HepG2 (cell line): ENCODE measurements around the gene CCT6A. TPM values are rescaled to one million over a fixed set of nuclear protein-coding genes. Genes with fewer than 3 reads are reported as not detected.

Experiments
- CBX5 ChIP-seq: sonication (generic); formaldehyde crosslinking; IDR thresholded peaks from 2 replicates; pipeline ENCODE4 v1.4.0; 2020; ENCODE audit warnings: missing genetic modification reagents, borderline replicate concordance
- FOXM1 ChIP-seq: sonication (generic); formaldehyde crosslinking; IDR thresholded peaks from 2 replicates; pipeline ENCODE4 v1.5.0; 2020; ENCODE audit warnings: missing genetic modification reagents
- HOXD1 ChIP-seq: sonication (generic); formaldehyde crosslinking; IDR thresholded peaks from 2 replicates; pipeline ENCODE4 v1.5.0; 2020; ENCODE audit warnings: missing genetic modification reagents
- MAFK ChIP-seq, 2 experiments: IDR thresholded peaks in 1 of 2; conservative IDR thresholded peaks in 1 of 2; 2 replicates each; pipeline ENCODE4 v1.6.1; 2011; ENCODE audit warnings: improper control_type of control experiment in 2 of 2, low read length in 2 of 2
- NFKBIZ ChIP-seq: IDR thresholded peaks from 2 replicates; pipeline ENCODE4 v1.6.1; 2018; ENCODE audit warnings: missing genetic modification reagents, missing compliant biosample characterization
- NKX3-1 ChIP-seq: sonication (generic); formaldehyde crosslinking; IDR thresholded peaks from 2 replicates; pipeline ENCODE4 v1.5.0; 2020; ENCODE audit warnings: missing genetic modification reagents
- POLR2G ChIP-seq: fragments of 200-400 bp; formaldehyde crosslinking; IDR thresholded peaks from 2 replicates; pipeline ENCODE4 v1.6.1; 2018; ENCODE audit warnings: mild to moderate bottlenecking, low read depth, low read length, moderate library complexity
- RNF2 ChIP-seq: fragments of 450-650 bp; conservative IDR thresholded peaks from 2 replicates; pipeline ENCODE4 v1.6.1; 2016; ENCODE audit warnings: low read depth
- TOE1 ChIP-seq: sonication (generic); formaldehyde crosslinking; IDR thresholded peaks from 2 replicates; pipeline ENCODE4 v1.4.0; 2020; ENCODE audit warnings: mild to moderate bottlenecking, missing genetic modification reagents
- ZFX ChIP-seq: sonication (generic); formaldehyde crosslinking; IDR thresholded peaks from 2 replicates; pipeline ENCODE4 v1.4.0; 2020; ENCODE audit warnings: mild to moderate bottlenecking, low read depth, missing genetic modification reagents, moderate library complexity
- ZNF256 ChIP-seq: sonication (generic); formaldehyde crosslinking; conservative IDR thresholded peaks from 2 replicates; pipeline ENCODE4 v1.4.0; 2020; ENCODE audit warnings: missing genetic modification reagents
- ZNF382 ChIP-seq: sonication (generic); formaldehyde crosslinking; IDR thresholded peaks from 2 replicates; pipeline ENCODE4 v1.5.0; 2020; ENCODE audit warnings: missing genetic modification reagents, mild to moderate bottlenecking, borderline replicate concordance
- ZNF747 ChIP-seq: sonication (generic); formaldehyde crosslinking; IDR thresholded peaks from 2 replicates; pipeline ENCODE4 v1.8.1; 2023; ENCODE audit warnings: missing genetic modification reagents, mild to moderate bottlenecking, borderline replicate concordance
- ZNF782 ChIP-seq: sonication (generic); formaldehyde crosslinking; IDR thresholded peaks from 2 replicates; pipeline ENCODE4 v1.4.0; 2020; ENCODE audit warnings: missing genetic modification reagents, mild to moderate bottlenecking, borderline replicate concordance
- polyA plus RNA-seq, 8 experiments: library from polyadenylated mRNA; depleted of rRNA in 3 of 8; stranded (reverse) in 7 of 8; unstranded in 1 of 8; fragments of >200 nt; fragmentation: Illumina TruSeq in 4 of 8; extraction: Trizol in 4 of 8; gene quantifications; 2 replicates each; pipeline versions ENCODE4 v1.2.1 to v1.2.3, GENCODE V29; 2011 to 2016; ENCODE audit warnings: low read depth in 4 of 8, missing spikeins in 1 of 8, mixed read lengths in 1 of 8; ENCODE audit not compliant: insufficient read depth in 1 of 8
- total RNA-seq, 5 experiments: library from RNA; depleted of rRNA; stranded (reverse); fragments of >200 nt; fragmentation: Illumina TruSeq; extraction: Trizol; gene quantifications; 2 replicates each; pipeline ENCODE4 v1.2.3, GENCODE V29; 2016; ENCODE audit warnings: low read depth in 1 of 5
- TF ChIP-seq, protein P1 (sequence below): IDR thresholded peaks from 2 replicates; pipeline ENCODE4 v1.6.1; 2016; ENCODE audit warnings: low read depth, borderline replicate concordance
- TF ChIP-seq, protein P2 (sequence below): sonication (generic); formaldehyde crosslinking; IDR thresholded peaks from 2 replicates; pipeline ENCODE4 v1.4.0; 2020; ENCODE audit warnings: missing genetic modification reagents, borderline replicate concordance
- TF ChIP-seq, protein P3 (sequence below): sonication (generic); formaldehyde crosslinking; IDR thresholded peaks from 2 replicates; pipeline ENCODE4 v1.8.1; 2023; ENCODE audit warnings: mild to moderate bottlenecking, inconsistent platforms, moderate library complexity, missing genetic modification reagents, borderline replicate concordance
- TF ChIP-seq, protein P4 (sequence below): sonication (generic); formaldehyde crosslinking; IDR thresholded peaks from 2 replicates; pipeline ENCODE4 v1.4.0; 2020; ENCODE audit warnings: missing genetic modification reagents, mild to moderate bottlenecking, borderline replicate concordance
- TF ChIP-seq, protein P5 (sequence below): sonication (generic); formaldehyde crosslinking; IDR thresholded peaks from 2 replicates; pipeline ENCODE4 v1.5.0; 2020; ENCODE audit warnings: missing genetic modification reagents, mild to moderate bottlenecking, borderline replicate concordance

CCT6A gene
- total and polyA plus RNA-seq, 2 of the 13 experiments (the other 11 are each of a cell fraction or from before 2014, with no cell fraction given): 219 to 292 TPM

DNA sequence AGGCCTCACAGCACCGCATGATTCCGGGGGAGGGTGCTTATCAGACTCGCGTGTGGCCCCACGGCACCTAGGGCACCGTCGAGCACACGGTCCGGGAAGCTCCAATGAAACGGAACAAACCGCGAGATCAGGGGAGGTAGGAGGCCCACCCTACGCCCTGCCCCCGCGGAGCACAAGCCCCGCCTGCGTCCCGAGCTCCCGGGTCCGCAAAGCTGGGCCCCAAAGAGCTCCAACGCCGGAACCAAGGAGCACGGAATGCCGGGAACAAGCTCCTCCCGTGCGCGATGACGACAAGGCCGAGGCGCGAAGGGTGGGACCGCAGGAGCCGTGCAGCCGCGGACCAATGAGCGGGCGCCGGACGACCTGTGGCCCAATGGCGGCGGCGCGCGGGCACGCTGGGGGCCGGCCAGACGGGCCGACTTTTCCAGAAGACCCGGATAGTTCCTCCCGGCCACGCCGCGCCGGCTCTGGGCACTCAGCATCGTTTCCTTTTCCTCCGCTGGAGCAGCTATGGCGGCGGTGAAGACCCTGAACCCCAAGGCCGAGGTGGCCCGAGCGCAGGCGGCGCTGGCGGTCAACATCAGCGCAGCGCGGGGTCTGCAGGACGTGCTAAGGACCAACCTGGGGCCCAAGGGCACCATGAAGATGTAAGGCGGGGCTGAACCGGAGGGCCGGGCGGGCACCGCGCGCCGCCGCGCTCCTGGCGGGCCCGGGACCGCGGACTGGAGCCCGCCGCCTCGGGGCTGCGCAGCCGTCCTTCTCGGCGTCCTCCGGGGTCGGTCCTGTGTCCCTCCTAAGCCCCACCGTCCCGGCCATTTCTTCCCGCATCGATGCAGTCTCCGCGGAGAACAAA is at the start of gene CCT6A, which contains the start of gene PSPH (continued):
- no peak for TF ChIP-seq NFKBIZ (CRISPR knock-in tag)
- TF ChIP-seq, protein P1, sequence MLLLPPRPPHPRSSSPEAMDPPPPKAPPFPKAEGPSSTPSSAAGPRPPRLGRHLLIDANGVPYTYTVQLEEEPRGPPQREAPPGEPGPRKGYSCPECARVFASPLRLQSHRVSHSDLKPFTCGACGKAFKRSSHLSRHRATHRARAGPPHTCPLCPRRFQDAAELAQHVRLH (CRISPR knock-in tag): peak; percentile 90
- TF ChIP-seq RNF2: peak; percentile 42
- TF ChIP-seq, protein P2, sequence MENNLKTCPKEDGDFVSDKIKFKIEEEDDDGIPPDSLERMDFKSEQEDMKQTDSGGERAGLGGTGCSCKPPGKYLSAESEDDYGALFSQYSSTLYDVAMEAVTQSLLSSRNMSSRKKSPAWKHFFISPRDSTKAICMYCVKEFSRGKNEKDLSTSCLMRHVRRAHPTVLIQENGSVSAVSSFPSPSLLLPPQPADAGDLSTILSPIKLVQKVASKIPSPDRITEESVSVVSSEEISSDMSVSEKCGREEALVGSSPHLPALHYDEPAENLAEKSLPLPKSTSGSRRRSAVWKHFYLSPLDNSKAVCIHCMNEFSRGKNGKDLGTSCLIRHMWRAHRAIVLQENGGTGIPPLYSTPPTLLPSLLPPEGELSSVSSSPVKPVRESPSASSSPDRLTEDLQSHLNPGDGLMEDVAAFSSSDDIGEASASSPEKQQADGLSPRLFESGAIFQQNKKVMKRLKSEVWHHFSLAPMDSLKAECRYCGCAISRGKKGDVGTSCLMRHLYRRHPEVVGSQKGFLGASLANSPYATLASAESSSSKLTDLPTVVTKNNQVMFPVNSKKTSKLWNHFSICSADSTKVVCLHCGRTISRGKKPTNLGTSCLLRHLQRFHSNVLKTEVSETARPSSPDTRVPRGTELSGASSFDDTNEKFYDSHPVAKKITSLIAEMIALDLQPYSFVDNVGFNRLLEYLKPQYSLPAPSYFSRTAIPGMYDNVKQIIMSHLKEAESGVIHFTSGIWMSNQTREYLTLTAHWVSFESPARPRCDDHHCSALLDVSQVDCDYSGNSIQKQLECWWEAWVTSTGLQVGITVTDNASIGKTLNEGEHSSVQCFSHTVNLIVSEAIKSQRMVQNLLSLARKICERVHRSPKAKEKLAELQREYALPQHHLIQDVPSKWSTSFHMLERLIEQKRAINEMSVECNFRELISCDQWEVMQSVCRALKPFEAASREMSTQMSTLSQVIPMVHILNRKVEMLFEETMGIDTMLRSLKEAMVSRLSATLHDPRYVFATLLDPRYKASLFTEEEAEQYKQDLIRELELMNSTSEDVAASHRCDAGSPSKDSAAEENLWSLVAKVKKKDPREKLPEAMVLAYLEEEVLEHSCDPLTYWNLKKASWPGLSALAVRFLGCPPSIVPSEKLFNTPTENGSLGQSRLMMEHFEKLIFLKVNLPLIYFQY: peak; percentile 99
- TF ChIP-seq FOXM1: no peak
- TF ChIP-seq MAFK (conservative IDR thresholded peaks at IDR 0.05 in 1 of 2, IDR thresholded peaks at IDR 0.05 in 1 of 2; ENCODE audit: low read length in 2 of 2): 0 out of 4 replicates have a peak, but pooled peaks of 1 of the 2 experiments have one; percentile 1
- no peak for TF ChIP-seq TOE1 (CRISPR knock-in tag)
- TF ChIP-seq, protein P3, sequence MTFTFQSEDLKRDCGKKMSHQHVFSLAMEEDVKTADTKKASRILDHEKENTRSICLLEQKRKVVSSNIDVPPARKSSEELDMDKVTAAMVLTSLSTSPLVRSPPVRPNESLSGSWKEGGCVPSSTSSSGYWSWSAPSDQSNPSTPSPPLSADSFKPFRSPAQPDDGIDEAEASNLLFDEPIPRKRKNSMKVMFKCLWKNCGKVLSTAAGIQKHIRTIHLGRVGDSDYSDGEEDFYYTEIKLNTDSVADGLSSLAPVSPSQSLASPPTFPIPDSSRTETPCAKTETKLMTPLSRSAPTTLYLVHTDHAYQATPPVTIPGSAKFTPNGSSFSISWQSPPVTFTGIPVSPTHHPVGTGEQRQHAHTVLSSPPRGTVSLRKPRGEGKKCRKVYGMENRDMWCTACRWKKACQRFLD (CRISPR knock-in tag): no peak
- TF ChIP-seq HOXD1: peak; percentile 75
- TF ChIP-seq, protein P4, sequence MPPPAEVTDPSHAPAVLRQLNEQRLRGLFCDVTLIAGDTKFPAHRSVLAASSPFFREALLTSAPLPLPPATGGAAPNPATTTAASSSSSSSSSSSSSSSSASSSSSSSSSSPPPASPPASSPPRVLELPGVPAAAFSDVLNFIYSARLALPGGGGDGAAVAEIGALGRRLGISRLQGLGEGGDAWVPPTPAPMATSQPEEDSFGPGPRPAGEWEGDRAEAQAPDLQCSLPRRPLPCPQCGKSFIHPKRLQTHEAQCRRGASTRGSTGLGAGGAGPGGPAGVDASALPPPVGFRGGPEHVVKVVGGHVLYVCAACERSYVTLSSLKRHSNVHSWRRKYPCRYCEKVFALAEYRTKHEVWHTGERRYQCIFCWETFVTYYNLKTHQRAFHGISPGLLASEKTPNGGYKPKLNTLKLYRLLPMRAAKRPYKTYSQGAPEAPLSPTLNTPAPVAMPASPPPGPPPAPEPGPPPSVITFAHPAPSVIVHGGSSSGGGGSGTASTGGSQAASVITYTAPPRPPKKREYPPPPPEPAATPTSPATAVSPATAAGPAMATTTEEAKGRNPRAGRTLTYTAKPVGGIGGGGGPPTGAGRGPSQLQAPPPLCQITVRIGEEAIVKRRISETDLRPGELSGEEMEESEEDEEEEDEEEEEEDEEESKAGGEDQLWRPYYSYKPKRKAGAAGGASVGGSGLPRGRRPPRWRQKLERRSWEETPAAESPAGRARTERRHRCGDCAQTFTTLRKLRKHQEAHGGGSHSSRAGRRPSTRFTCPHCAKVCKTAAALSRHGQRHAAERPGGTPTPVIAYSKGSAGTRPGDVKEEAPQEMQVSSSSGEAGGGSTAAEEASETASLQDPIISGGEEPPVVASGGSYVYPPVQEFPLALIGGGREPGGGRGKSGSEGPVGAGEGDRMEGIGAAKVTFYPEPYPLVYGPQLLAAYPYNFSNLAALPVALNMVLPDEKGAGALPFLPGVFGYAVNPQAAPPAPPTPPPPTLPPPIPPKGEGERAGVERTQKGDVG: peak; percentile 86
- TF ChIP-seq ZNF782 (CRISPR knock-in tag): peak; percentile 85; the same call in 1 of the 2 replicates
- no peak for TF ChIP-seq ZNF382
- TF ChIP-seq ZNF256 (CRISPR knock-in tag): no peak
- peak; percentile 95 for TF ChIP-seq ZFX (CRISPR knock-in tag)
- TF ChIP-seq, protein P5, sequence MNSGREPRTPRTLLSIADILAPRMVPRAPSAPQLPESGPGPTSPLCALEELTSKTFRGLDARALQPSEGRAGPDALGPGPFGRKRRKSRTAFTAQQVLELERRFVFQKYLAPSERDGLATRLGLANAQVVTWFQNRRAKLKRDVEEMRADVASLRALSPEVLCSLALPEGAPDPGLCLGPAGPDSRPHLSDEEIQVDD (CRISPR knock-in tag): peak; percentile 23; the same call in 1 of the 2 replicates
- TF ChIP-seq POLR2G: peak; percentile 92
- no peak for TF ChIP-seq NKX3-1
- peak; percentile 70; the same call in 1 of the 2 replicates for TF ChIP-seq ZNF747 (CRISPR knock-in tag)
- no peak; the same call in 1 of the 2 replicates for TF ChIP-seq CBX5
